OCI-LY7 (cell line): ENCODE data around the gene SOD3. TPM values are rescaled to one million over a fixed set of nuclear protein-coding genes. Genes with fewer than 3 reads are reported as not detected.

Experiments used
- BruUV-seq: library from RNA; stranded (reverse); fragments of 400-500 nt; replicated peaks from 2 replicates; lab custom pipeline; 2021; lab: Mats Ljungman, UMichigan
- CTCF ChIA-PET: fragments of 300-600 bp; sonication (Branson Sonifier 250); formaldehyde crosslinking; loops from one replicate; lab custom pipeline; 2022; ENCODE audit warnings: antibody characterized with exemption; ENCODE audit not compliant: unreplicated experiment; lab: Charles Lee
- POLR2A ChIA-PET: fragments of 300-600 bp; sonication (Branson Sonifier 250); formaldehyde crosslinking; loops from one replicate; lab custom pipeline; 2022; ENCODE audit warnings: antibody characterized with exemption; lab: Charles Lee
- DNase-seq: peaks from one replicate; pipeline ENCODE4 v3.0.0-alpha.2; 2015; ENCODE audit warnings: low spot score
- H2AFZ ChIP-seq: fragments of 200-600 bp; sonication (generic), shearing (Covaris generic); 2 replicates; pipeline ENCODE4 v1.6.1; 2014; ENCODE audit warnings: mild to moderate bottlenecking, antibody characterized with exemption, low read length, moderate library complexity
- H3K27ac ChIP-seq: fragments of 200-600 bp; sonication (generic); 2 replicates; pipeline ENCODE4 v1.5.1; 2014; ENCODE audit warnings: mixed run types, low read depth, mild to moderate bottlenecking, moderate library complexity, low read length, inconsistent platforms; ENCODE audit not compliant: poor library complexity, severe bottlenecking
- H3K36me3 ChIP-seq: fragments of 200-600 bp; sonication (generic); 2 replicates; pipeline ENCODE4 v1.6.1; 2014; ENCODE audit warnings: mild to moderate bottlenecking, antibody characterized with exemption, low read length, moderate library complexity, mixed read lengths; ENCODE audit not compliant: insufficient read depth
- H3K4me1 ChIP-seq: fragments of 200-600 bp; sonication (generic); 2 replicates; pipeline ENCODE4 v1.5.1; 2014; ENCODE audit warnings: mild to moderate bottlenecking, low read length; ENCODE audit not compliant: insufficient read depth, poor library complexity, severe bottlenecking
- H3K4me2 ChIP-seq: fragments of 200-600 bp; sonication (generic); 2 replicates; pipeline ENCODE4 v1.6.1; 2014; ENCODE audit warnings: mild to moderate bottlenecking, low read length
- H3K4me3 ChIP-seq: fragments of 200-600 bp; sonication (generic); 2 replicates; pipeline ENCODE4 v1.5.1; 2014; ENCODE audit warnings: mild to moderate bottlenecking, low read depth, low read length; ENCODE audit not compliant: poor library complexity, severe bottlenecking
- H3K79me2 ChIP-seq: fragments of 200-600 bp; sonication (generic); 2 replicates; pipeline ENCODE4 v1.6.1; 2016; ENCODE audit warnings: low read depth, mild to moderate bottlenecking, low read length, moderate library complexity, mixed read lengths; ENCODE audit not compliant: insufficient read depth
- H3K9me2 ChIP-seq: fragments of 200-600 bp; sonication (generic); 2 replicates; pipeline ENCODE4 v1.6.1; 2016; ENCODE audit warnings: mild to moderate bottlenecking, low read length, mixed read lengths; ENCODE audit not compliant: insufficient read depth
- H3K9me3 ChIP-seq: fragments of 200-600 bp; sonication (generic); 2 replicates; pipeline ENCODE4 v1.6.1; 2014; ENCODE audit warnings: mild to moderate bottlenecking, mixed run types, low read length, mixed read lengths
- H4K20me1 ChIP-seq: fragments of 200-600 bp; sonication (generic); 2 replicates; pipeline ENCODE4 v1.6.1; 2014; ENCODE audit warnings: mild to moderate bottlenecking, antibody characterized with exemption, low read length, moderate library complexity, mixed read lengths; ENCODE audit not compliant: insufficient read depth
- CTCF ChIP-seq: fragments of 200-600 bp; sonication (generic); conservative IDR thresholded peaks from 2 replicates; pipeline ENCODE4 v1.5.1; 2014; ENCODE audit warnings: mild to moderate bottlenecking, antibody characterized with exemption, low read length, moderate library complexity, mixed read lengths
- EZH2phosphoT487 ChIP-seq: fragments of 200-600 bp; sonication (generic); IDR thresholded peaks from 2 replicates; pipeline ENCODE4 v1.6.1; 2018; ENCODE audit warnings: low read depth, borderline replicate concordance, mild to moderate bottlenecking, mixed run types, antibody characterized with exemption, low read length, moderate library complexity, mixed read lengths
- intact Hi-C: fragments of 100-400 bp; cut with micrococcal nuclease; formaldehyde crosslinking; loops from one replicate; pipeline ENCODE4 v1.10.0; 2022; ENCODE audit not compliant: unreplicated experiment
- total RNA-seq, 2 experiments: library from RNA; depleted of rRNA in 1 of 2; stranded (reverse); fragments of >200 nt in 1 of 2; shearing (Covaris generic) in 1 of 2; gene quantifications; 2 replicates each; pipeline ENCODE4 v1.2.3, GENCODE V29; 2014 to 2022

SOD3 gene
- total RNA-seq, 2 experiments from 2014 or later, result not detected

- no peaks in the 10 kb centered on the region for H3K79me2 ChIP-seq
- H4K20me1 ChIP-seq, result no peaks in the 10 kb centered on the region
- TF ChIP-seq EZH2phosphoT487 (no peak), CTCF (no peak)
- no peaks in the 10 kb centered on the region for H3K36me3 ChIP-seq
- H3K4me1 ChIP-seq, result no peaks in the 10 kb centered on the region
- no peaks in the 10 kb centered on the region for H3K9me2 ChIP-seq
- DNase-seq, result no peak
- ChIA-PET POLR2A (interaction anchor here (0.6 kb wide), 1 partner anchor 9 kb away, joined by 3 read pairs; no protein-coding TSS in a partner anchor), CTCF (no interaction called here)
- no peak overlapping the region for H3K27ac ChIP-seq
- H2AFZ ChIP-seq, result no peak overlapping the region
- intact Hi-C loops, result no loop called here
- no peak overlapping the region for H3K4me3 ChIP-seq
- BruUV-seq, result no TSS peak
- H3K4me2 ChIP-seq, result no peak overlapping the region
- no peaks in the 10 kb centered on the region for H3K9me3 ChIP-seq
Observed at GRCh38 chr4:24805067-24805466, 9.7 kb downstream of the SOD3 start.

- peak; percentile 1 for DNase-seq
Observed at GRCh38 chr4:24805566-24805965, 10.2 kb downstream of the SOD3 start.

More at GRCh38 chr4:24805566-24805965, 10.2 kb downstream of the SOD3 start:
- Histone ChIP-seq H3K79me2 (no peaks in the 10 kb centered on the region), H3K4me1 (no peaks in the 10 kb centered on the region), H3K9me2 (no peaks in the 10 kb centered on the region), H3K4me3 (no peak overlapping the region), H3K4me2 (no peak overlapping the region), H3K27ac (no peak overlapping the region), H3K9me3 (no peaks in the 10 kb centered on the region), H3K36me3 (no peaks in the 10 kb centered on the region), H2AFZ (peak overlapping the region; percentile 36; the same call in 1 of the 2 replicates), H4K20me1 (no peaks in the 10 kb centered on the region)
- TF ChIP-seq EZH2phosphoT487 (no peak), CTCF (no peak)
- intact Hi-C loops, result no loop called here
- ChIA-PET POLR2A (no interaction called here), CTCF (no interaction called here)
- no TSS peak for BruUV-seq
